GM12891 (cell line): ENCODE measurements around the gene ZIC5.

Source experiments
- PAX5 ChIP-seq: IDR thresholded peaks from 2 replicates; pipeline ENCODE4 v1.6.1; 2011; ENCODE audit warnings: low read length, moderate library complexity, mild to moderate bottlenecking; ENCODE audit not compliant: insufficient read depth, severe bottlenecking
- POLR2A ChIP-seq: IDR thresholded peaks from 2 replicates; pipeline ENCODE4 v1.6.1; 2011; ENCODE audit warnings: low read depth, low read length, control low read depth
- POLR2AphosphoS5 ChIP-seq: IDR thresholded peaks from 2 replicates; pipeline ENCODE4 v1.6.1; 2011; ENCODE audit warnings: low read depth, low read length, control low read depth
- POU2F2 ChIP-seq: IDR thresholded peaks from 2 replicates; pipeline ENCODE4 v1.6.1; 2011; ENCODE audit warnings: low read depth, mild to moderate bottlenecking, control low read depth, low read length, moderate library complexity
- SPI1 ChIP-seq: IDR thresholded peaks from 2 replicates; pipeline ENCODE4 v1.6.1; 2011; ENCODE audit warnings: low read depth, low read length, control low read depth
- TAF1 ChIP-seq: IDR thresholded peaks from 2 replicates; pipeline ENCODE4 v1.6.1; 2011; ENCODE audit warnings: low read depth, low read length, control low read depth

GRCh38 chr13:99947666-99948065 is 23.9 kb downstream of the ZIC5 start:
- TF ChIP-seq POLR2A (no peak), POLR2AphosphoS5 (no peak), TAF1 (no peak), SPI1 (no peak), POU2F2 (no peak), PAX5 (no peak)
